K562 (cell line): ENCODE results near the gene USP11. TPM values are rescaled to one million over a fixed set of nuclear protein-coding genes. Genes with fewer than 3 reads are reported as not detected.

Source experiments
- BRD9 ChIP-seq: fragments of 450-650 bp; IDR thresholded peaks from 2 replicates; pipeline ENCODE4 v1.6.1; 2018; ENCODE audit warnings: low read depth; ENCODE audit not compliant: partially characterized antibody
- HMBOX1 ChIP-seq: sonication (generic); IDR thresholded peaks from 2 replicates; pipeline ENCODE4 v1.6.1; 2016
- IRF9 ChIP-seq: fragments of 450-650 bp; IDR thresholded peaks from 2 replicates; pipeline ENCODE4 v1.6.1; 2016; ENCODE audit warnings: missing biosample characterization, missing genetic modification characterization
- NR1H2 ChIP-seq: sonication (generic); formaldehyde crosslinking; IDR thresholded peaks from 2 replicates; pipeline ENCODE4 v1.4.0; 2020; ENCODE audit warnings: mild to moderate bottlenecking, missing genetic modification reagents
- POLR2AphosphoS2 ChIP-seq: IDR thresholded peaks from 2 replicates; pipeline ENCODE4 v1.6.1; 2012; ENCODE audit warnings: low read length, improper control_type of control experiment
- RBFOX2 ChIP-seq: fragments of 200-400 bp; formaldehyde crosslinking; IDR thresholded peaks from 2 replicates; pipeline ENCODE4 v1.6.1; 2017; ENCODE audit warnings: low read depth, mild to moderate bottlenecking, low read length, moderate library complexity
- RCOR1 ChIP-seq, 2 experiments: IDR thresholded peaks; 2 replicates each; pipeline ENCODE4 v1.6.1; 2012; ENCODE audit warnings: low read depth in 2 of 2, low read length in 2 of 2, borderline replicate concordance in 1 of 2, improper control_type of control experiment in 1 of 2
- RNF219 ChIP-seq: fragments of 250-450 bp; sonication (Bioruptor Pico); IDR thresholded peaks from 2 replicates; pipeline ENCODE4 v1.5.0; 2022; ENCODE audit warnings: mild to moderate bottlenecking
- STAG1 ChIP-seq: sonication (generic); formaldehyde crosslinking; IDR thresholded peaks from 2 replicates; pipeline ENCODE4 v1.5.0; 2020; ENCODE audit warnings: missing genetic modification reagents, borderline replicate concordance
- SUPT5H ChIP-seq: fragments of 450-650 bp; IDR thresholded peaks from 2 replicates; pipeline ENCODE4 v1.6.1; 2016
- TAF7 ChIP-seq: fragments of 450-650 bp; IDR thresholded peaks from 2 replicates; pipeline ENCODE4 v1.6.1; 2016; ENCODE audit warnings: missing genetic modification characterization, missing compliant biosample characterization
- ZNF3 ChIP-seq: fragments of 250-450 bp; sonication (Bioruptor Pico); IDR thresholded peaks from 2 replicates; pipeline ENCODE4 v1.5.0; 2021; ENCODE audit warnings: mild to moderate bottlenecking, moderate library complexity
- ZNF518B ChIP-seq: fragments of 250-450 bp; sonication (Bioruptor Pico); IDR thresholded peaks from 2 replicates; pipeline ENCODE4 v1.5.0; 2021; ENCODE audit warnings: mild to moderate bottlenecking, moderate library complexity
- ZNF609 ChIP-seq: sonication (generic); formaldehyde crosslinking; IDR thresholded peaks from 2 replicates; pipeline ENCODE4 v1.8.1; 2023; ENCODE audit warnings: missing genetic modification reagents, mild to moderate bottlenecking, borderline replicate concordance
- polyA plus RNA-seq, 8 experiments: library from polyadenylated mRNA; depleted of rRNA in 4 of 8; stranded (reverse) in 5 of 8; unstranded in 3 of 8; fragments of >200 nt; fragmentation: Nextera tagmentation in 2 of 8; fragmentation: Illumina TruSeq in 1 of 8; extraction: Ambion mirVana in 2 of 8; extraction: Trizol in 1 of 8; gene quantifications; 2 replicates each; pipeline versions ENCODE4 v1.2.1 to v1.2.3, GENCODE V29; 2011 to 2014; ENCODE audit warnings: inconsistent platforms in 1 of 8, missing spikeins in 1 of 8
- total RNA-seq, 7 experiments: library from RNA; depleted of rRNA in 6 of 7; stranded (reverse); fragments of >200 nt in 6 of 7; fragmentation: Illumina TruSeq in 2 of 7; extraction: Trizol in 2 of 7; gene quantifications; 2 replicates each; pipeline versions ENCODE4 v1.2.1 to v1.2.3, GENCODE V29; 2011 to 2021; ENCODE audit warnings: low replicate concordance in 1 of 7

The USP11 gene
- total and polyA plus RNA-seq, 9 of the 15 experiments (the other 6 are each of a cell fraction or from before 2014, with no cell fraction given): 2.5 to 29.0 (median 11.7) TPM

- TF ChIP-seq POLR2AphosphoS2 (0 out of 2 replicates have a peak, but pooled peaks have one; percentile 56), TAF7 (tag) (no peak; the same call in 1 of the 2 replicates), RBFOX2 (peak; percentile 97), RCOR1 (IDR thresholded peaks at IDR 0.05; ENCODE audit: borderline replicate concordance in 1 of 2, low read depth in 2 of 2, low read length in 2 of 2) (no peak), ZNF518B (CRISPR knock-in tag) (no peak), ZNF609 (CRISPR knock-in tag) (no peak), RNF219 (CRISPR knock-in tag) (no peak), STAG1 (CRISPR knock-in tag) (peak; percentile 61; the same call in 1 of the 2 replicates), IRF9 (no peak), HMBOX1 (peak; percentile 74), NR1H2 (no peak), SUPT5H (peak; percentile 97), ZNF3 (no peak), BRD9 (no peak)
These were observed 39.2 kb upstream of the USP11 start, which contains the start of gene UBA1 (continued) for GRCh38 chrX:47193475-47194193.
